Measurements from ENCODE around the gene GPR4. TPM values are rescaled to one million over a fixed set of nuclear protein-coding genes. Genes with fewer than 3 reads are reported as not detected.

The GPR4 gene
- total RNA-seq, 1 donor from 2014 or later = not detected

- Mint-ChIP-seq H3K36me3 (ENCODE audit: low read depth) (peaks cover 9% of the 10 kb centered on the region), H3K9me3 (no peaks in the 10 kb centered on the region), H3K27me3 (no peaks in the 10 kb centered on the region), H3K4me3 (no peak overlapping the region), H3K4me1 (peaks cover 3% of the 10 kb centered on the region), H3K27ac (no peak overlapping the region)
- ATAC-seq (ENCODE audit: low read depth) = no peak
- CTCF ChIA-PET = interaction anchor here (0.6 kb wide), 1 partner anchor 62 kb away, joined by 4 read pairs; no protein-coding TSS in a partner anchor
- intact Hi-C loops (cut with micrococcal nuclease) = no loop called here
- no peak for TF ChIP-seq CTCF (IDR thresholded peaks at IDR 0.05)
- POLR2A ChIA-PET = no interaction called here
- no peak for DNase-seq
Measured at GRCh38 chr19:45553464-45553863, 48.5 kb downstream of the GPR4 start.

GRCh38 chr19:45547965-45548609, 53.9 kb downstream of the GPR4 start:
- H3K27me3 Mint-ChIP-seq = no peaks in the 10 kb centered on the region
- peaks cover 4% of the 10 kb centered on the region for H3K36me3 Mint-ChIP-seq (ENCODE audit: low read depth)
- peaks cover 24% of the 10 kb centered on the region for H3K4me1 Mint-ChIP-seq
- CTCF ChIA-PET = interaction anchor here (1.8 kb wide), 1 partner anchor 23 kb away, joined by 3 read pairs; no protein-coding TSS in a partner anchor
- no peak for TF ChIP-seq CTCF (IDR thresholded peaks at IDR 0.05)
- no peak overlapping the region for H3K4me3 Mint-ChIP-seq
- POLR2A ChIA-PET = no interaction called here
- no peak for ATAC-seq (ENCODE audit: low read depth)
- no peak for DNase-seq
- no peak overlapping the region for H3K27ac Mint-ChIP-seq
- H3K9me3 Mint-ChIP-seq = no peaks in the 10 kb centered on the region
- intact Hi-C loops (cut with micrococcal nuclease) = no loop called here

- Mint-ChIP-seq H3K4me1 (peaks cover 24% of the 10 kb centered on the region), H3K27ac (no peak overlapping the region), H3K27me3 (no peaks in the 10 kb centered on the region), H3K9me3 (no peaks in the 10 kb centered on the region), H3K36me3 (ENCODE audit: low read depth) (no peaks in the 10 kb centered on the region), H3K4me3 (no peak overlapping the region)
- DNase-seq (no peak), ATAC-seq (ENCODE audit: low read depth) (no peak)
- intact Hi-C loops (cut with micrococcal nuclease) = no loop called here
- CTCF ChIA-PET = interaction anchor here (1.8 kb wide), 1 partner anchor 24 kb away, joined by 3 read pairs; no protein-coding TSS in a partner anchor
- POLR2A ChIA-PET = no interaction called here
- TF ChIP-seq CTCF (IDR thresholded peaks at IDR 0.05) = no peak
Measured at GRCh38 chr19:45547211-45547770, 54.7 kb downstream of the GPR4 start.

- POLR2A ChIA-PET = no interaction called here
- no peak overlapping the region for H3K4me3 Mint-ChIP-seq
- DNase-seq (no peak), ATAC-seq (ENCODE audit: low read depth) (no peak)
- H3K27ac Mint-ChIP-seq = no peak overlapping the region
- H3K4me1 Mint-ChIP-seq = peaks cover 16% of the 10 kb centered on the region
- intact Hi-C loops (cut with micrococcal nuclease) = no loop called here
- H3K9me3 Mint-ChIP-seq = no peaks in the 10 kb centered on the region
- CTCF ChIA-PET = no interaction called here
- no peaks in the 10 kb centered on the region for H3K27me3 Mint-ChIP-seq
- no peaks in the 10 kb centered on the region for H3K36me3 Mint-ChIP-seq (ENCODE audit: low read depth)
- TF ChIP-seq CTCF (IDR thresholded peaks at IDR 0.05) = no peak
Measured at GRCh38 chr19:45542234-45542668, 59.8 kb downstream of the GPR4 start.

Other genes starting within 250 kb of the GPR4 start
- 29.8 and 31.5 TPM in 2 replicates for gene ERCC2, start 231.6 kb downstream of the GPR4 start, total RNA-seq
- 4.0 and 5.1 TPM in 2 replicates for gene PPP1R13L, start 197.1 kb downstream of the GPR4 start, total RNA-seq
- 6.7 and 6.8 TPM in 2 replicates for gene POLR1G, start 195.6 kb downstream of the GPR4 start, total RNA-seq
- 69.2 and 71.6 TPM in 2 replicates for gene ERCC1, start 178.3 kb downstream of the GPR4 start, total RNA-seq
- gene FOSB, start 134.2 kb downstream of the GPR4 start, total RNA-seq = 16.8 and 20.4 TPM in 2 replicates
- gene RTN2, start 105.2 kb downstream of the GPR4 start, total RNA-seq = 1.2 and 1.5 TPM in 2 replicates
- gene PPM1N, start 103.8 kb downstream of the GPR4 start, total RNA-seq = 0.80 and 1.4 TPM in 2 replicates
- 294 and 300 TPM in 2 replicates for gene VASP, start 94.7 kb downstream of the GPR4 start, total RNA-seq
- gene OPA3, start 17.4 kb downstream of the GPR4 start, total RNA-seq = 12.0 and 14.4 TPM in 2 replicates
- gene EML2, start 37.2 kb upstream of the GPR4 start, total RNA-seq = 73.8 and 97.7 TPM in 2 replicates
- 0.49 and 0.69 TPM in 2 replicates for gene GIPR, start 66.0 kb upstream of the GPR4 start, total RNA-seq
- gene SNRPD2, start 89.7 kb upstream of the GPR4 start, total RNA-seq = 507 and 570 TPM in 2 replicates
- gene QPCTL, start 90.5 kb upstream of the GPR4 start, total RNA-seq = 19.3 and 21.1 TPM in 2 replicates
- gene FBXO46, start 128.7 kb upstream of the GPR4 start, total RNA-seq = 36.3 and 44.0 TPM in 2 replicates
- not detected in 2 replicates for gene MEIOSIN, start 131.2 kb upstream of the GPR4 start, total RNA-seq
- 1.2 and 1.9 TPM in 2 replicates for gene SIX5, start 167.0 kb upstream of the GPR4 start, total RNA-seq
- 34.3 and 39.0 TPM in 2 replicates for gene DMPK, start 180.3 kb upstream of the GPR4 start, total RNA-seq
- 64.7 and 77.3 TPM in 2 replicates for gene DMWD, start 190.6 kb upstream of the GPR4 start, total RNA-seq
- 0.29 and 0.51 TPM in 2 replicates for gene RSPH6A, start 213.1 kb upstream of the GPR4 start, total RNA-seq

All from activated B cell treated with CpG ODN at 0.5 μM for 24 hours (primary cell).